HL-60 (cell line): Measurements from ENCODE around the gene MAGEB3.

ENCODE experiments used
- DNase-seq, 2 experiments: peaks; one replicate each; pipeline ENCODE4 v3.0.0-alpha.2; 2010 to 2020; ENCODE audit warnings: low read depth in 1 of 2, low spot score in 1 of 2
- H3K27ac ChIP-seq: fragments of 250-450 bp; sonication (Bioruptor Pico); replicated peaks from 2 replicates; pipeline ENCODE4 v1.5.1; 2020; ENCODE audit warnings: mild to moderate bottlenecking, moderate library complexity
- H3K27me3 ChIP-seq: fragments of 250-450 bp; sonication (Bioruptor Pico); 2 replicates; pipeline ENCODE4 v1.5.1; 2021; ENCODE audit warnings: mild to moderate bottlenecking, moderate library complexity; ENCODE audit not compliant: insufficient read depth, poor library complexity, severe bottlenecking
- H3K4me3 ChIP-seq: replicated peaks from 2 replicates; pipeline ENCODE4 v1.5.1; 2011; ENCODE audit warnings: mild to moderate bottlenecking, control low read depth, low read length; ENCODE audit not compliant: insufficient read depth
- GABPA ChIP-seq: IDR thresholded peaks from 2 replicates; pipeline ENCODE4 v1.6.1; 2012; ENCODE audit warnings: low read depth
- POLR2AphosphoS5 ChIP-seq: IDR thresholded peaks from 2 replicates; pipeline ENCODE4 v1.6.1; 2012; ENCODE audit warnings: low read depth
- SPI1 ChIP-seq: IDR thresholded peaks from 2 replicates; pipeline ENCODE4 v1.6.1; 2012; ENCODE audit warnings: low read depth, mild to moderate bottlenecking, borderline replicate concordance
- TF ChIP-seq, protein P1 (sequence below): IDR thresholded peaks from 2 replicates; pipeline ENCODE4 v1.6.1; 2012; ENCODE audit warnings: low read depth; ENCODE audit not compliant: insufficient replicate concordance
- TF ChIP-seq, protein P2 (sequence below): IDR thresholded peaks from one replicate; pipeline ENCODE4 v1.5.1; 2011; ENCODE audit warnings: low read length, control low read depth, inconsistent platforms; ENCODE audit not compliant: insufficient read depth

MAGEB3 gene

DNA sequence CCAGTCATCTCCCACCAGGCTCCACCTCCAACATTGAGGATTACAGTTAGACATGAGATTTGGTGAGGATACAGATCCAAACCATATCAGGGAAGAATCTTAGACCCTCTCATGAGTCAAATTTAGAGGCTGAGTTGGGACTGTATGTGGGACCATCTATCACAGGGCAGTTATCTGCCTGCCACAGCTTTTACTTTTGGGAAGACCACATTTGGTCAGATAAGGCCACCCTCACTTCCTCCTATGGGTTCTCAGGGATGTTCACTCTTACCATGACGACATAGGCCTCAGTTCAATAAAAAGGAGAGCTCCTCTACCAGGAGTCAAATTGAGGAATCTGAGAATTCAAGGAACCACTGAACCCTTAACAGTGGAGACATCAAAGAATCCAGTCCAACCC lies 13.0 kb upstream of the MAGEB3 start:
- no peak for TF ChIP-seq GABPA
- TF ChIP-seq, protein P1, sequence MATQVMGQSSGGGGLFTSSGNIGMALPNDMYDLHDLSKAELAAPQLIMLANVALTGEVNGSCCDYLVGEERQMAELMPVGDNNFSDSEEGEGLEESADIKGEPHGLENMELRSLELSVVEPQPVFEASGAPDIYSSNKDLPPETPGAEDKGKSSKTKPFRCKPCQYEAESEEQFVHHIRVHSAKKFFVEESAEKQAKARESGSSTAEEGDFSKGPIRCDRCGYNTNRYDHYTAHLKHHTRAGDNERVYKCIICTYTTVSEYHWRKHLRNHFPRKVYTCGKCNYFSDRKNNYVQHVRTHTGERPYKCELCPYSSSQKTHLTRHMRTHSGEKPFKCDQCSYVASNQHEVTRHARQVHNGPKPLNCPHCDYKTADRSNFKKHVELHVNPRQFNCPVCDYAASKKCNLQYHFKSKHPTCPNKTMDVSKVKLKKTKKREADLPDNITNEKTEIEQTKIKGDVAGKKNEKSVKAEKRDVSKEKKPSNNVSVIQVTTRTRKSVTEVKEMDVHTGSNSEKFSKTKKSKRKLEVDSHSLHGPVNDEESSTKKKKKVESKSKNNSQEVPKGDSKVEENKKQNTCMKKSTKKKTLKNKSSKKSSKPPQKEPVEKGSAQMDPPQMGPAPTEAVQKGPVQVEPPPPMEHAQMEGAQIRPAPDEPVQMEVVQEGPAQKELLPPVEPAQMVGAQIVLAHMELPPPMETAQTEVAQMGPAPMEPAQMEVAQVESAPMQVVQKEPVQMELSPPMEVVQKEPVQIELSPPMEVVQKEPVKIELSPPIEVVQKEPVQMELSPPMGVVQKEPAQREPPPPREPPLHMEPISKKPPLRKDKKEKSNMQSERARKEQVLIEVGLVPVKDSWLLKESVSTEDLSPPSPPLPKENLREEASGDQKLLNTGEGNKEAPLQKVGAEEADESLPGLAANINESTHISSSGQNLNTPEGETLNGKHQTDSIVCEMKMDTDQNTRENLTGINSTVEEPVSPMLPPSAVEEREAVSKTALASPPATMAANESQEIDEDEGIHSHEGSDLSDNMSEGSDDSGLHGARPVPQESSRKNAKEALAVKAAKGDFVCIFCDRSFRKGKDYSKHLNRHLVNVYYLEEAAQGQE, result no peak
- no peak for TF ChIP-seq POLR2AphosphoS5
- no peak for TF ChIP-seq SPI1
- TF ChIP-seq, protein P2, sequence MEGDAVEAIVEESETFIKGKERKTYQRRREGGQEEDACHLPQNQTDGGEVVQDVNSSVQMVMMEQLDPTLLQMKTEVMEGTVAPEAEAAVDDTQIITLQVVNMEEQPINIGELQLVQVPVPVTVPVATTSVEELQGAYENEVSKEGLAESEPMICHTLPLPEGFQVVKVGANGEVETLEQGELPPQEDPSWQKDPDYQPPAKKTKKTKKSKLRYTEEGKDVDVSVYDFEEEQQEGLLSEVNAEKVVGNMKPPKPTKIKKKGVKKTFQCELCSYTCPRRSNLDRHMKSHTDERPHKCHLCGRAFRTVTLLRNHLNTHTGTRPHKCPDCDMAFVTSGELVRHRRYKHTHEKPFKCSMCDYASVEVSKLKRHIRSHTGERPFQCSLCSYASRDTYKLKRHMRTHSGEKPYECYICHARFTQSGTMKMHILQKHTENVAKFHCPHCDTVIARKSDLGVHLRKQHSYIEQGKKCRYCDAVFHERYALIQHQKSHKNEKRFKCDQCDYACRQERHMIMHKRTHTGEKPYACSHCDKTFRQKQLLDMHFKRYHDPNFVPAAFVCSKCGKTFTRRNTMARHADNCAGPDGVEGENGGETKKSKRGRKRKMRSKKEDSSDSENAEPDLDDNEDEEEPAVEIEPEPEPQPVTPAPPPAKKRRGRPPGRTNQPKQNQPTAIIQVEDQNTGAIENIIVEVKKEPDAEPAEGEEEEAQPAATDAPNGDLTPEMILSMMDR, result no peak
- Histone ChIP-seq H3K27me3 (no peaks in the 10 kb centered on the region), H3K27ac (no peak overlapping the region), H3K4me3 (no peak overlapping the region)
- no peak for DNase-seq

DNA sequence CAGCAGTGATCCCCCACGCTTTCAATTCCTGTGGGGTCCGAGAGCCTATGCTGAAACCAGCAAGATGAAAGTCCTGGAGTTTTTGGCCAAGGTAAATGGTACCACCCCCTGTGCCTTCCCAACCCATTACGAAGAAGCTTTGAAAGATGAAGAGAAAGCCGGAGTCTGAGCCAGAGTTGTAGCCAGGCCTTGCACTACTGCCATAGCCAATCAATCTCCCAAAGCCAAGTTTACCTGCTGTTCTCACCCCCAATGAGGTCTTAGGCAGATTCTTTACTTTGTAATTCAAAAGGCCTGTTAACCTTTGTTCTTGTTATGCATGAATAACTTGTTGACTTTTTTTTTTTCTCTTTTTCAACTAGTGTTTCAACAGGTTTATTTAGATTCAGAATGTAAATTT lies 11.1 kb upstream of the MAGEB3 start:
- no peak for DNase-seq
- Histone ChIP-seq H3K27ac (no peak overlapping the region), H3K27me3 (no peaks in the 10 kb centered on the region), H3K4me3 (no peak overlapping the region)
- TF ChIP-seq POLR2AphosphoS5 (no peak), SPI1 (no peak), GABPA (no peak)
- TF ChIP-seq, protein P2, result no peak
- TF ChIP-seq, protein P1, result no peak

DNA sequence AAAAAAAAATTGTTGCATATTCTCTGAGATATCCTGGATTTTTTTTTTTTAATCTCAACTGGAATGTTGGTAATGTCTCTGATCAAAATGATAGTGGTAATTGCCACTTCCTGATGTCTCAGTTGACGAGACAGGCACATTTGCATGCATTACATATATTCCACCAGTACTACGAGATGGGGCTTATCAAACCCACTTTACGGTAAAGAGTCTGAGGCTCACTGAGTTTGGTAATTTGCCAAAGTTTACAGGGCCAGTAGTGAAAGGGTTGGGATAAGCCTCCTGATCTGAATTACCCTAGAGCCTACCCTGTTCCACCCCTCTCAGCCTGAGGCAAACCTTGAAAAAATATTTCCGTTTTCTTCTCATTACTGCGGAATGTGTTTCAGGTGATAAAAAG lies 9.8 kb upstream of the MAGEB3 start:
- no peaks in the 10 kb centered on the region for H3K27me3 ChIP-seq
- DNase-seq, result no peak
- no peak overlapping the region for H3K27ac ChIP-seq
- H3K4me3 ChIP-seq, result no peak overlapping the region
- TF ChIP-seq, protein P2, result no peak
- TF ChIP-seq SPI1 (no peak), GABPA (no peak), POLR2AphosphoS5 (no peak)
- TF ChIP-seq, protein P1, result no peak
